Upper lobe of right lung (tissue), 1 donor: ENCODE data around the gene B4GALT2. TPM values are rescaled to one million over a fixed set of nuclear protein-coding genes. Genes with fewer than 3 reads are reported as not detected.

Experiments
- ATAC-seq: fragments of 200-7000 bp; cut with Tn5 transposase; one replicate; pipeline ENCODE4 v1.9.1; 2020; ENCODE audit warnings: mild to moderate bottlenecking, moderate library complexity
- DNase-seq: peaks from one replicate; pipeline ENCODE4 v3.0.0-alpha.2; 2020
- H3K27ac ChIP-seq: fragments of 200-600 bp; one replicate; pipeline ENCODE4 v1.8.0; 2022
- H3K27me3 ChIP-seq: fragments of 200-600 bp; one replicate; pipeline ENCODE4 v1.8.0; 2022; ENCODE audit warnings: mild to moderate bottlenecking
- H3K36me3 ChIP-seq: fragments of 200-600 bp; one replicate; pipeline ENCODE4 v1.8.0; 2022
- H3K4me1 ChIP-seq: fragments of 200-600 bp; one replicate; pipeline ENCODE4 v1.8.0; 2022
- H3K4me3 ChIP-seq: fragments of 200-600 bp; one replicate; pipeline ENCODE4 v1.8.0; 2022; ENCODE audit warnings: mild to moderate bottlenecking
- H3K9me3 ChIP-seq: fragments of 200-600 bp; one replicate; pipeline ENCODE4 v1.8.0; 2022
- CTCF ChIP-seq: fragments of 200-600 bp; IDR thresholded peaks from one replicate; pipeline ENCODE4 v1.8.0; 2022; ENCODE audit warnings: antibody characterized with exemption
- intact Hi-C: fragments of 100-400 bp; cut with DNase I; formaldehyde crosslinking; loops from one replicate; pipeline ENCODE4 v1.11.0; 2022
- total RNA-seq: library from RNA; stranded (reverse); fragmentation: NEBNext Ultra II Directional; extraction: Animal tissue kit (Norgen Biotek cat#: 25700); gene quantifications from one replicate; pipeline ENCODE4 v1.2.1, GENCODE V29; 2021
- donor health status: DM: no; HTN: yes; CAD: no; lungs with severe emphysema.

The B4GALT2 gene
- total RNA-seq, 1 donor from 2014 or later: 23.8 TPM

DNA sequence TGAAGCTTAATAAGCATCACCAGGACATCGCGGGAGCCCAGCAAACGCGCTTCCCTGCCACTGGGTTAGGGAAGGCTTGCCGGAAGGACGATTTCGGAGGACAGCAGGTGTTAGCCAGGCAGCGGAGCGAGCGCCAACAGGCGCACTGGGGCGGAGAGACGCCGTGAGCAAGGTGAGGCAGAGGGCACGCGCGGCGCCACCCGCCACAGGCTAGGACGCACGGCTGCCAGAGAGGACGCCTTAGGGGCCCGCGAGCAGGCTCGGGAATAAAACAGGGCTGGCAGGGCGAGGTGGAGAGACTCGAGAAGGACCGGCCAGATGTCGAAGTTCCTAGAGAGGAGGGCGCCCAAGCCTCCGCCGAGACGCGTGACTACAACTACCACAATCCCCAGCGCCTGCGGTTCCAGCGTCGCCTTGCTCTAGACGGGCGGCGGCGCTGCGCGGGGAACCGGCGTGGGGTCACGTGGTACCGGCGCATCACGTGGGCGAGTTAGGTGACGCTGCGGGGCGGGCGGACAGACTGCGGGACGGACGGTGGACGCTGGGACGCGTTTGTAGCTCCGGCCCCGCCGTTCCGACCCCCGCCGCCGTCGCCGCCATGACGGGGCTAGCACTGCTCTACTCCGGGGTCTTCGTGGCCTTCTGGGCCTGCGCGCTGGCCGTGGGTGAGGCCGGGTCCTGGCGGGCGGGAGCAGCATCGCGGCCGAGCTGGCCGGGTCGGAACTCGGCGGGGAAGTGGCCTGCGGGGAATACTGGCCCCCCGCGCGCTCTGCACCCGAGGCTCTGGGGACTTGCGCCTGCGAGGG lies 4.4 kb upstream of the B4GALT2 start, which contains the start of gene ATP6V0B:
Gene ATP6V0B, plus strand, starts transcription at position 518 of the 806 bp plus-strand sequence. Its CDS starts 81 bp downstream, at position 599.
- ATAC-seq: peak; percentile 89
- peak; percentile 99 for DNase-seq
- Histone ChIP-seq H3K9me3 (no peaks in the 10 kb centered on the region), H3K27ac (peak within 1 kb of the TSS; percentile 95), H3K36me3 (peaks cover 36% of the 10 kb centered on the region), H3K27me3 (no peaks in the 10 kb centered on the region), H3K4me1 (peaks cover 40% of the 10 kb centered on the region), H3K4me3 (peak within 1 kb of the TSS; percentile 94)
- intact Hi-C loops: no loop called here
- peak; percentile 33 for TF ChIP-seq CTCF

DNA sequence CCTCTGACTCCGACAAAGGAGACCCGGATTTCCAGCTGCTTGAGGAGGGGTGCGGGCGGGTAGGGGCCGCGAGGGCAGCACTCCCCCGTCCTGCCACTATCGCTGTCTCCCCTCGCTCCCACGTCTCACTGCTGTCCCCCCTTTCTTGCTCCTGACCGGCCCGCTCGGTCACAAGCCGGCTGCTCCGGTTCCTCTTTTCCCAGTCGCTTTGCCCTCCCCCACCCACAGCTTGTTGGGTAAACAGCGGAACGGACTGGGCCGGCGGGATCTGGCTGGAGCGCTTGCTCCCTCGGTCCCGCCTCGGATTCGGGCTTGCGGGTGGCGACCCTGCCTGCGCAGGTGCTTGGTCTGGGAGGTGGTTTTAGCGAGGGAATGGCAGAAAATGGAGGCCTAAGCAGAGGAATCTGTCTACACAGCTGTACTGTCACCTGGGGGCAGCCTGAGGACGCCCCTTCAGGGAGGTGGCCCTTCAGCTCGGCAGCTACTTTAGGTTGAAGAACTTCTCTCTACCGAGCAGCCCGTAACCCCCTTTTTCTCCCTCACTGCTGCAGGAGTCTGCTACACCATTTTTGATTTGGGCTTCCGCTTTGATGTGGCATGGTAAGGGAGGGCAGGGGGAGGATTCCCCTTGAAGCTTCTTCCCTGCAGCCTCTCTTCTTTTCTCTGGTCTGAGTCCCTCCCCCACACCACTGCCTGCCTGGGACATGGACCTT lies 3.6 kb upstream of the B4GALT2 start:
- H3K9me3 ChIP-seq: no peaks in the 10 kb centered on the region
- peaks cover 36% of the 10 kb centered on the region for H3K36me3 ChIP-seq
- peaks cover 38% of the 10 kb centered on the region for H3K4me1 ChIP-seq
- H3K4me3 ChIP-seq: peak overlapping the region; percentile 94
- no peaks in the 10 kb centered on the region for H3K27me3 ChIP-seq
- DNase-seq (peak; percentile 91), ATAC-seq (peak; percentile 68)
- no peak for TF ChIP-seq CTCF
- H3K27ac ChIP-seq: peak overlapping the region; percentile 95
- intact Hi-C loops: no loop called here

GRCh38 chr1:43976045-43976444 lies 3.0 kb upstream of the B4GALT2 start:
- intact Hi-C loops: no loop called here
- no peak for TF ChIP-seq CTCF
- DNase-seq: no peak
- no peak for ATAC-seq
- peaks cover 36% of the 10 kb centered on the region for H3K36me3 ChIP-seq
- peak overlapping the region; percentile 94 for H3K4me3 ChIP-seq
- no peak overlapping the region for H3K27ac ChIP-seq
- no peaks in the 10 kb centered on the region for H3K9me3 ChIP-seq
- H3K4me1 ChIP-seq: peaks cover 32% of the 10 kb centered on the region
- no peaks in the 10 kb centered on the region for H3K27me3 ChIP-seq

GRCh38 chr1:43976890-43977289 lies 2.1 kb upstream of the B4GALT2 start:
- intact Hi-C loops: no loop called here
- no peak overlapping the region for H3K4me3 ChIP-seq
- no peak for DNase-seq

More at GRCh38 chr1:43976890-43977289, 2.1 kb upstream of the B4GALT2 start:
- peaks cover 31% of the 10 kb centered on the region for H3K4me1 ChIP-seq
- peaks cover 34% of the 10 kb centered on the region for H3K36me3 ChIP-seq
- no peak for ATAC-seq
- H3K27me3 ChIP-seq: no peaks in the 10 kb centered on the region
- H3K9me3 ChIP-seq: no peaks in the 10 kb centered on the region
- no peak overlapping the region for H3K27ac ChIP-seq
- no peak for TF ChIP-seq CTCF
